Measurements from ENCODE around the gene TRIM45. TPM values are rescaled to one million over a fixed set of nuclear protein-coding genes. Genes with fewer than 3 reads are reported as not detected.

The TRIM45 gene, protein sequence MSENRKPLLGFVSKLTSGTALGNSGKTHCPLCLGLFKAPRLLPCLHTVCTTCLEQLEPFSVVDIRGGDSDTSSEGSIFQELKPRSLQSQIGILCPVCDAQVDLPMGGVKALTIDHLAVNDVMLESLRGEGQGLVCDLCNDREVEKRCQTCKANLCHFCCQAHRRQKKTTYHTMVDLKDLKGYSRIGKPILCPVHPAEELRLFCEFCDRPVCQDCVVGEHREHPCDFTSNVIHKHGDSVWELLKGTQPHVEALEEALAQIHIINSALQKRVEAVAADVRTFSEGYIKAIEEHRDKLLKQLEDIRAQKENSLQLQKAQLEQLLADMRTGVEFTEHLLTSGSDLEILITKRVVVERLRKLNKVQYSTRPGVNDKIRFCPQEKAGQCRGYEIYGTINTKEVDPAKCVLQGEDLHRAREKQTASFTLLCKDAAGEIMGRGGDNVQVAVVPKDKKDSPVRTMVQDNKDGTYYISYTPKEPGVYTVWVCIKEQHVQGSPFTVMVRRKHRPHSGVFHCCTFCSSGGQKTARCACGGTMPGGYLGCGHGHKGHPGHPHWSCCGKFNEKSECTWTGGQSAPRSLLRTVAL
- 48.0 and 50.9 TPM in 2 replicates for total RNA-seq
- long read RNA-seq, transcript TRIM45-201 (6 exons, 3,515 nt): major isoform, 10 of 48 reads
- long read RNA-seq, partial matches to known transcripts: 24 of 48 reads
- long read RNA-seq, other reads (novel, unspliced or antisense): 14 of 48 reads

DNA sequence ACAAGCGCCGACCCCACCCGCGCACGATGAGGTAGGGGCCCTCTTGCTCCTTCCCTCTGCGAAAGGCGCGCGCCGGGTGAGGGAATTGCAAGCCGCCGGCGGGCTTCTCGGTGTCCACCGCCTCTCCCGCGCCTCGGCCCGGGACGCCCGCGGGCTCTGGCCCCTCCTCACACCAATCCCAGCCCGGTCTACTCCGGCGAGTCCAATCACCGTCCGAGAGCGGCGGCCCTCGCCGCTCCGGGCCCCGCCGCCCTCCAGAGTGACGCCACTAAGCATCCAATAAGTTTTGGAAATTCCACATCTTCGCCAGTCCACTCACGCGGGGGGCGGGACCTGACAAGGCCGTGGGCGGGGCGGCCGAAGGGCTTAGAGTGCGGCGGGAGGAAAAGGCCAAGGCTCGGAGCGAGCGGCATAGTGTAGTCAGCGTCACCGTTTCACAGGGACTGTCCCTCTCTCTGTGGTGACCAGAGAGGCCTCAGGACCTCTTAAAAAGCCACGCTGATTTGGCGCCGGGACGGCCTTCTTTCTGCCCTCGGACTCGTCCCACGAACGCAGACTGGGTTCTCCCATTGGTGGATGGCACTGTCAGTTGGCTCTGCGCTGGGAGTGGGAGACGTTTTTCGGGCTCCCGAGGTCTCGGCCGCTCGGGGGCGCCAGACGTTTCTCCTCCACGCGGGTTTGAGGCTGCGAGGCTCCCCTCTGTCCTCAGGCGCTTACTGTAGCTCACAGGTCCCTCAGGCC lies at the start of gene TRIM45:
Gene TRIM45, minus strand, starts transcription at position 161 of the 741 bp plus-strand sequence. CDS start 548 bp downstream, outside the sequence.
- peaks cover 24% of the 10 kb centered on the region for H3K4me1 Mint-ChIP-seq (ENCODE audit: low read depth)
- H3K4me3 Mint-ChIP-seq (ENCODE audit: low read depth): peak within 1 kb of the TSS; percentile 82
- peaks cover 2% of the 10 kb centered on the region for H3K27me3 Mint-ChIP-seq
- DNase-seq (ENCODE audit: low spot score, unreplicated experiment): peak; percentile 92
- H3K27ac Mint-ChIP-seq: peak within 1 kb of the TSS; percentile 95
- H3K36me3 Mint-ChIP-seq (ENCODE audit: insufficient read depth): peaks cover 8% of the 10 kb centered on the region
- H3K9me3 Mint-ChIP-seq (ENCODE audit: low read depth): no peaks in the 10 kb centered on the region
- TF ChIP-seq, protein P1, sequence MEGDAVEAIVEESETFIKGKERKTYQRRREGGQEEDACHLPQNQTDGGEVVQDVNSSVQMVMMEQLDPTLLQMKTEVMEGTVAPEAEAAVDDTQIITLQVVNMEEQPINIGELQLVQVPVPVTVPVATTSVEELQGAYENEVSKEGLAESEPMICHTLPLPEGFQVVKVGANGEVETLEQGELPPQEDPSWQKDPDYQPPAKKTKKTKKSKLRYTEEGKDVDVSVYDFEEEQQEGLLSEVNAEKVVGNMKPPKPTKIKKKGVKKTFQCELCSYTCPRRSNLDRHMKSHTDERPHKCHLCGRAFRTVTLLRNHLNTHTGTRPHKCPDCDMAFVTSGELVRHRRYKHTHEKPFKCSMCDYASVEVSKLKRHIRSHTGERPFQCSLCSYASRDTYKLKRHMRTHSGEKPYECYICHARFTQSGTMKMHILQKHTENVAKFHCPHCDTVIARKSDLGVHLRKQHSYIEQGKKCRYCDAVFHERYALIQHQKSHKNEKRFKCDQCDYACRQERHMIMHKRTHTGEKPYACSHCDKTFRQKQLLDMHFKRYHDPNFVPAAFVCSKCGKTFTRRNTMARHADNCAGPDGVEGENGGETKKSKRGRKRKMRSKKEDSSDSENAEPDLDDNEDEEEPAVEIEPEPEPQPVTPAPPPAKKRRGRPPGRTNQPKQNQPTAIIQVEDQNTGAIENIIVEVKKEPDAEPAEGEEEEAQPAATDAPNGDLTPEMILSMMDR (IDR thresholded peaks at IDR 0.05; ENCODE audit: unreplicated experiment): peak; percentile 81

DNA sequence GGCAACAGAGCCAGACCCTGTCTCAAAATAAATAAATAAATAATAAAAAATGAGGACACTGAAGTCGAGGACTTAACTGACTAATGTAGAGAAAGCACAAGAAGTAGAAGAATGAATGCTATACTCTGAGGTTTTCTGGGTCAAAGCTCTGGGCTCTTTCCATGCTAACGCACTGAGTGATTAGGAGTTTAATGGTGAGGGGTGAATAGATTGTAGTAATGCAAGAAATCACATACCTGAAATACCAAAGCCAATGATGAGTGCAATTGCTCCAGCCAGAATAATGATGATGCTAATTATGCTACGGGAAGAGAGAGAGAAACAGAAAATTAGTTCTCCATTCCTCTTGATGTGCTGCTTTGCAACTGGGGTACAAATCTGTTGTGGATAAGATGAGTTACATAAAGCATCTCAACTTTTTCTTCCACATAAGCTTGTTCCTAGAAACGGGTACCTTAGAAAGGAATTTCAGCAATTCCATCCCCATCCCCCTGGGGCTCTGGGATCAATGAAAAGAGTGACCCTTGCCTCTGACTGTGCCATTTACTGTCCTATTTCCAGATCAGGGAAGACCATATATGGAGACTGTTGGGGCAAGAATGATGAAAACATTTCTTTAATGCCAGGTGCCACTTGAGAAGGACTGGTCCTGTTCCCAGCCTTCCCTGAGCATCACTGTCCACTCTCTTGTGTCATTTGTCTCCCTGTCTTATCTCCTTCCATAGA lies 48.5 kb upstream of the TRIM45 start:
- H3K4me1 Mint-ChIP-seq (ENCODE audit: low read depth): peaks cover 9% of the 10 kb centered on the region
- no peak for DNase-seq (ENCODE audit: low spot score, unreplicated experiment)
- H3K4me3 Mint-ChIP-seq (ENCODE audit: low read depth): no peak overlapping the region
- no peak overlapping the region for H3K27ac Mint-ChIP-seq
- H3K9me3 Mint-ChIP-seq (ENCODE audit: low read depth): peaks cover 11% of the 10 kb centered on the region
- TF ChIP-seq, protein P1 (IDR thresholded peaks at IDR 0.05; ENCODE audit: unreplicated experiment): no peak
- H3K27me3 Mint-ChIP-seq: no peaks in the 10 kb centered on the region
- peaks cover 2% of the 10 kb centered on the region for H3K36me3 Mint-ChIP-seq (ENCODE audit: insufficient read depth)

DNA sequence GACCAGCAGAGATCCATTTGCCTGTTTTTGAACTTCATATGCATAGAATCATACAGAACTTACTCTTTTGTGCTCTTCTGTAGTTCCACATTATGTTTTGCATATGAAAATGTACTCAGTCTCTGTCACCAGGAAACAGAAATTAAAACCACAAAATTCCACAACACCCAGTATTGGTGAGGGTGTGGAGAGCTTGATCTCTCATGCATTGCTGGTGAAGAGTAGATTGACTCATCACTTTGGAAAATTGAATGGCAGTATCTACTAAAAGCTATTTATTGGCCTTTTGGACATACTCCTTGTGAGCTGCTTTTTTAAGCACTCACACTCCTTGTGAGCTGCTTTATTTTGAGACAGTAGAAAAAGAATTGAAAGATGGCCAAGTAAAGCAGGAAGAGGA lies 45.9 kb upstream of the TRIM45 start:
- no peak for DNase-seq (ENCODE audit: low spot score, unreplicated experiment)
- no peak overlapping the region for H3K4me3 Mint-ChIP-seq (ENCODE audit: low read depth)
- TF ChIP-seq, protein P1 (IDR thresholded peaks at IDR 0.05; ENCODE audit: unreplicated experiment): no peak
- H3K27me3 Mint-ChIP-seq: no peaks in the 10 kb centered on the region
- no peak overlapping the region for H3K27ac Mint-ChIP-seq
- peaks cover 7% of the 10 kb centered on the region for H3K9me3 Mint-ChIP-seq (ENCODE audit: low read depth)
- H3K4me1 Mint-ChIP-seq (ENCODE audit: low read depth): peaks cover 10% of the 10 kb centered on the region
- H3K36me3 Mint-ChIP-seq (ENCODE audit: insufficient read depth): peaks cover 2% of the 10 kb centered on the region

DNA sequence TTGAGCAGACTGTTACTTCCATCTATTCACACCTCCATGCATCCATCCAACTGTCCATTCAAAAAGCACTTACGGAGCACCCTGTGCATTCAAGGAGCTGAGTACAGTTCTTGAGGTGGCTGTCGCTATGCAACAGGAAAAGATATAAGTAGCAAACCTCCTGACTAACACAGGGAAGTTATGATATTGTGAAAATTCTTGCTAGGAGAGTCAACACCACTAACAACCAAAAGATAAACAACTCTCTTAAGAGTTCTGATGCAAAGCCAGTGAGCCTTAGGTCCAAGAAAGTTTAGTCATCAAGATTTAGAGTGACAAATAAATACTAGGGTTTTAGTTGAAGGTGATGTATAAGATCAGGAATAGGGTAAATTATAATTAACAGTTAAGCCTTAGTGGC lies 44.5 kb upstream of the TRIM45 start:
- H3K36me3 Mint-ChIP-seq (ENCODE audit: insufficient read depth): peaks cover 2% of the 10 kb centered on the region
- no peak overlapping the region for H3K4me3 Mint-ChIP-seq (ENCODE audit: low read depth)

More for the DNA sequence above, 44.5 kb upstream of the TRIM45 start:
- DNase-seq (ENCODE audit: low spot score, unreplicated experiment): no peak
- Mint-ChIP-seq H3K4me1 (ENCODE audit: low read depth) (peaks cover 24% of the 10 kb centered on the region), H3K9me3 (ENCODE audit: low read depth) (peaks cover 3% of the 10 kb centered on the region), H3K27ac (no peak overlapping the region), H3K27me3 (no peaks in the 10 kb centered on the region)
- TF ChIP-seq, protein P1 (IDR thresholded peaks at IDR 0.05; ENCODE audit: unreplicated experiment): no peak
